HG02981 (cell line): Measurements from ENCODE around the gene SLC6A19.

Source experiments
- ATAC-seq: cut with Tn5 transposase; IDR thresholded peaks from one replicate; pipeline ENCODE4 v1.9.1; 2021; ENCODE audit warnings: mild to moderate bottlenecking, moderate library complexity; ENCODE audit not compliant: unreplicated experiment

Gene SLC6A19

GRCh38 chr5:1241509-1242080 is 40.2 kb downstream of the SLC6A19 start:
- ATAC-seq: no peak

GRCh38 chr5:1242733-1243486 is 41.5 kb downstream of the SLC6A19 start:
- ATAC-seq: no peak

GRCh38 chr5:1243487-1244130 is 42.2 kb downstream of the SLC6A19 start:
- no peak for ATAC-seq

- ATAC-seq: no peak
Observed at GRCh38 chr5:1244255-1244654, 42.9 kb downstream of the SLC6A19 start.

GRCh38 chr5:1244976-1245375 is 43.6 kb downstream of the SLC6A19 start:
- no peak for ATAC-seq

- no peak for ATAC-seq
Observed at GRCh38 chr5:1245905-1246576, 44.6 kb downstream of the SLC6A19 start.

GRCh38 chr5:1246711-1247431 is 45.5 kb downstream of the SLC6A19 start:
- no peak for ATAC-seq

GRCh38 chr5:1247811-1248210 is 46.4 kb downstream of the SLC6A19 start:
- ATAC-seq: no peak

GRCh38 chr5:1249366-1250280 is 48.2 kb downstream of the SLC6A19 start:
- no peak for ATAC-seq

- no peak for ATAC-seq
Observed at GRCh38 chr5:1251678-1252580, 50.5 kb downstream of the SLC6A19 start.

GRCh38 chr5:1252681-1253080 is 51.3 kb downstream of the SLC6A19 start:
- no peak for ATAC-seq

- ATAC-seq: no peak
Observed at GRCh38 chr5:1253456-1254105, 52.2 kb downstream of the SLC6A19 start.

GRCh38 chr5:1254196-1254595 is 52.8 kb downstream of the SLC6A19 start:
- ATAC-seq: no peak

GRCh38 chr5:1255081-1255561 is 53.7 kb downstream of the SLC6A19 start:
- ATAC-seq: no peak

GRCh38 chr5:1256776-1257175 is 55.4 kb downstream of the SLC6A19 start:
- ATAC-seq: no peak

GRCh38 chr5:1257363-1257762 is 56.0 kb downstream of the SLC6A19 start:
- no peak for ATAC-seq

GRCh38 chr5:1257841-1258240 is 56.4 kb downstream of the SLC6A19 start:
- ATAC-seq: no peak

- no peak for ATAC-seq
Observed at GRCh38 chr5:1259806-1260480, 58.5 kb downstream of the SLC6A19 start.
